CD4-positive, alpha-beta memory T cell (primary cell): ENCODE data around the gene HDAC9. TPM values are rescaled to one million over a fixed set of nuclear protein-coding genes. Genes with fewer than 3 reads are reported as not detected.

Experiments used
- CTCF ChIA-PET: fragments of 350-600 bp; sonication (Branson Sonifier 250); formaldehyde crosslinking; loops from one replicate; lab custom pipeline; 2021; ENCODE audit warnings: inconsistent platforms; ENCODE audit not compliant: partially characterized antibody; lab: Charles Lee
- POLR2A ChIA-PET: fragments of 350-600 bp; sonication (Branson Sonifier 250); formaldehyde crosslinking; loops from one replicate; lab custom pipeline; 2021; ENCODE audit not compliant: partially characterized antibody; lab: Charles Lee
- DNase-seq, 5 donors: peaks; one replicate each; pipeline versions ENCODE4 v3.0.0 to v3.0.0-alpha.2; 2020 to 2022; ENCODE audit warnings: mixed read lengths in 1 of 5
- H3K27ac ChIP-seq: one replicate; pipeline ENCODE4 v1.7.0; 2013; ENCODE audit warnings: low read depth, low read length
- H3K27me3 ChIP-seq: 2 replicates; pipeline ENCODE4 v1.7.0; 2013; ENCODE audit warnings: mild to moderate bottlenecking, low read length, moderate library complexity; ENCODE audit not compliant: insufficient read depth
- H3K36me3 ChIP-seq: 2 replicates; pipeline ENCODE4 v1.7.0; 2013; ENCODE audit warnings: mild to moderate bottlenecking, low read length, moderate library complexity; ENCODE audit not compliant: insufficient read depth
- H3K4me1 ChIP-seq: 2 replicates; pipeline ENCODE4 v1.7.0; 2013; ENCODE audit warnings: mild to moderate bottlenecking, low read length, moderate library complexity; ENCODE audit not compliant: insufficient read depth
- H3K4me3 ChIP-seq, 2 donors: one replicate each; pipeline ENCODE4 v1.7.0; 2013; ENCODE audit warnings: low read length in 2 of 2, mild to moderate bottlenecking in 1 of 2
- H3K9me3 ChIP-seq, 2 donors: one replicate each; pipeline ENCODE4 v1.7.0; 2013; ENCODE audit warnings: low read length in 2 of 2, control low read depth in 1 of 2; ENCODE audit not compliant: control insufficient read depth in 1 of 2
- H3K27ac Mint-ChIP-seq, 7 donors: one replicate each; pipeline ENCODE4 v1.8.0; 2020 to 2021; ENCODE audit warnings: mixed read lengths in 7 of 7, mild to moderate bottlenecking in 6 of 7, inconsistent platforms in 3 of 7, moderate library complexity in 3 of 7
- H3K27me3 Mint-ChIP-seq, 2 donors: one replicate each; pipeline ENCODE4 v1.8.0; 2020 to 2021; ENCODE audit warnings: mixed read lengths in 2 of 2
- H3K36me3 Mint-ChIP-seq, 2 donors: one replicate each; pipeline ENCODE4 v1.8.0; 2020 to 2021; ENCODE audit warnings: mixed read lengths in 2 of 2, inconsistent platforms in 1 of 2, mild to moderate bottlenecking in 1 of 2
- H3K4me1 Mint-ChIP-seq, 4 donors: one replicate each; pipeline ENCODE4 v1.8.0; 2020 to 2021; ENCODE audit warnings: mixed read lengths in 4 of 4, mild to moderate bottlenecking in 1 of 4
- H3K4me3 Mint-ChIP-seq, 8 donors: one replicate each; pipeline ENCODE4 v1.8.0; 2020 to 2021; ENCODE audit warnings: mixed read lengths in 8 of 8, mild to moderate bottlenecking in 7 of 8, moderate library complexity in 6 of 8, inconsistent platforms in 3 of 8
- H3K9me3 Mint-ChIP-seq, 8 donors: one replicate each; pipeline ENCODE4 v1.8.0; 2020 to 2021; ENCODE audit warnings: mixed read lengths in 8 of 8, mild to moderate bottlenecking in 5 of 8, inconsistent platforms in 3 of 8, moderate library complexity in 1 of 8
- intact Hi-C: fragments of 100-400 bp; cut with micrococcal nuclease; formaldehyde crosslinking; loops from one replicate; pipeline ENCODE4 v1.15.1; 2023
- polyA plus RNA-seq, 2 donors: library from polyadenylated mRNA; unstranded; fragments of 300-500 nt; fragmentation: Illumina TruSeq; gene quantifications; one replicate each; pipeline ENCODE4 v1.2.3, GENCODE V29; 2021
- total RNA-seq, 2 experiments: library from RNA; stranded (reverse); gene quantifications; one replicate each; pipeline ENCODE4 v1.2.3, GENCODE V29; 2021

HDAC9 gene
- total and polyA plus RNA-seq, 4 experiments from 2014 or later = 0.36 to 0.73 (median 0.39) TPM; not detected in 1

GRCh38 chr7:19000410-19000809, 504.9 kb downstream of the HDAC9 start:
- peaks cover 0 to 3% (median 0%) of the 10 kb centered on the region in 8 donors for H3K9me3 Mint-ChIP-seq
- intact Hi-C loops = no loop called here
- H3K27ac Mint-ChIP-seq = no peak overlapping the region
- Histone ChIP-seq H3K4me1 (no peaks in the 10 kb centered on the region), H3K36me3 (no peaks in the 10 kb centered on the region), H3K27ac (no peak overlapping the region), H3K4me3 (no peak overlapping the region), H3K9me3 (no peaks in the 10 kb centered on the region), H3K27me3 (no peaks in the 10 kb centered on the region)
- no peaks in the 10 kb centered on the region for H3K36me3 Mint-ChIP-seq
- no peaks in the 10 kb centered on the region for H3K27me3 Mint-ChIP-seq
- CTCF ChIA-PET = no interaction called here
- no peak for DNase-seq
- H3K4me1 Mint-ChIP-seq = no peaks in the 10 kb centered on the region
- POLR2A ChIA-PET = no interaction called here
- H3K4me3 Mint-ChIP-seq = no peak overlapping the region

GRCh38 chr7:19001854-19002253, 506.3 kb downstream of the HDAC9 start:
- no peaks in the 10 kb centered on the region for H3K9me3 ChIP-seq
- H3K27ac Mint-ChIP-seq = no peak overlapping the region
- ChIA-PET POLR2A (no interaction called here), CTCF (interaction anchor here (0.7 kb wide), 1 partner anchor 11 kb away, joined by 3 read pairs; no protein-coding TSS in a partner anchor)
- no peak overlapping the region for H3K4me3 Mint-ChIP-seq
- no peaks in the 10 kb centered on the region for H3K27me3 ChIP-seq
- no peak overlapping the region for H3K27ac ChIP-seq
- peaks cover 0 to 1% (median 0%) of the 10 kb centered on the region in 8 donors for H3K9me3 Mint-ChIP-seq
- H3K4me3 ChIP-seq = no peak overlapping the region
- H3K4me1 ChIP-seq = no peaks in the 10 kb centered on the region
- no peak for DNase-seq
- H3K4me1 Mint-ChIP-seq = no peaks in the 10 kb centered on the region
- H3K36me3 Mint-ChIP-seq = no peaks in the 10 kb centered on the region
- no peaks in the 10 kb centered on the region for H3K27me3 Mint-ChIP-seq
- no peaks in the 10 kb centered on the region for H3K36me3 ChIP-seq
- intact Hi-C loops = no loop called here

- no peaks in the 10 kb centered on the region for H3K27me3 Mint-ChIP-seq
- no peak overlapping the region for H3K4me3 ChIP-seq
These were observed 513.8 kb downstream of the HDAC9 start for GRCh38 chr7:19009241-19009935.

GRCh38 chr7:19009936-19010280, 514.4 kb downstream of the HDAC9 start:
- Histone ChIP-seq H3K27ac (no peak overlapping the region), H3K9me3 (no peaks in the 10 kb centered on the region), H3K36me3 (no peaks in the 10 kb centered on the region), H3K4me3 (no peak overlapping the region), H3K27me3 (no peaks in the 10 kb centered on the region), H3K4me1 (no peaks in the 10 kb centered on the region)
- no peak overlapping the region for H3K4me3 Mint-ChIP-seq
- POLR2A ChIA-PET = no interaction called here
- no peaks in the 10 kb centered on the region for H3K4me1 Mint-ChIP-seq
- intact Hi-C loops = no loop called here
- no peaks in the 10 kb centered on the region for H3K36me3 Mint-ChIP-seq
- DNase-seq = no peak
- H3K27ac Mint-ChIP-seq = no peak overlapping the region
- peaks cover 0 to 7% (median 4%) of the 10 kb centered on the region in 8 donors for H3K9me3 Mint-ChIP-seq
- H3K27me3 Mint-ChIP-seq = no peaks in the 10 kb centered on the region
- CTCF ChIA-PET = no interaction called here

More at GRCh38 chr7:19009241-19009935, 513.8 kb downstream of the HDAC9 start:
- Mint-ChIP-seq H3K4me1 (no peaks in the 10 kb centered on the region), H3K36me3 (no peaks in the 10 kb centered on the region), H3K9me3 (peaks cover 0 to 7% (median 2%) of the 10 kb centered on the region in 8 donors), H3K27ac (no peak overlapping the region), H3K4me3 (no peak overlapping the region)
- Histone ChIP-seq H3K36me3 (no peaks in the 10 kb centered on the region), H3K27me3 (no peaks in the 10 kb centered on the region), H3K27ac (no peak overlapping the region), H3K4me1 (no peaks in the 10 kb centered on the region), H3K9me3 (no peaks in the 10 kb centered on the region)
- DNase-seq = no peak
- ChIA-PET CTCF (no interaction called here), POLR2A (no interaction called here)
- intact Hi-C loops = no loop called here

GRCh38 chr7:19011212-19011611, 515.7 kb downstream of the HDAC9 start:
- intact Hi-C loops = no loop called here
- Histone ChIP-seq H3K27me3 (no peaks in the 10 kb centered on the region), H3K36me3 (no peaks in the 10 kb centered on the region), H3K9me3 (no peaks in the 10 kb centered on the region), H3K27ac (no peak overlapping the region), H3K4me3 (no peak overlapping the region), H3K4me1 (no peaks in the 10 kb centered on the region)
- POLR2A ChIA-PET = no interaction called here
- Mint-ChIP-seq H3K27ac (no peak overlapping the region), H3K9me3 (peaks cover 0 to 12% (median 8%) of the 10 kb centered on the region in 8 donors), H3K4me3 (no peak overlapping the region), H3K27me3 (no peaks in the 10 kb centered on the region), H3K36me3 (no peaks in the 10 kb centered on the region), H3K4me1 (no peaks in the 10 kb centered on the region)
- no peak for DNase-seq
- CTCF ChIA-PET = no interaction called here

GRCh38 chr7:19015098-19015497, 519.5 kb downstream of the HDAC9 start:
- H3K27me3 Mint-ChIP-seq = no peaks in the 10 kb centered on the region
- H3K9me3 Mint-ChIP-seq = peaks cover 0 to 21% (median 12%) of the 10 kb centered on the region in 8 donors
- no peak overlapping the region for H3K27ac ChIP-seq
- no peaks in the 10 kb centered on the region for H3K9me3 ChIP-seq
- H3K4me3 ChIP-seq = no peak overlapping the region
- H3K27me3 ChIP-seq = no peaks in the 10 kb centered on the region
- intact Hi-C loops = no loop called here
- no peaks in the 10 kb centered on the region for H3K4me1 ChIP-seq
- DNase-seq = no peak
- ChIA-PET CTCF (no interaction called here), POLR2A (no interaction called here)
- H3K36me3 ChIP-seq = no peaks in the 10 kb centered on the region
- no peaks in the 10 kb centered on the region for H3K4me1 Mint-ChIP-seq
- no peak overlapping the region for H3K4me3 Mint-ChIP-seq
- H3K27ac Mint-ChIP-seq = no peak overlapping the region
- no peaks in the 10 kb centered on the region for H3K36me3 Mint-ChIP-seq

GRCh38 chr7:19016140-19016539, 520.6 kb downstream of the HDAC9 start:
- Mint-ChIP-seq H3K9me3 (peaks cover 0 to 21% (median 11%) of the 10 kb centered on the region in 8 donors), H3K27ac (no peak overlapping the region), H3K27me3 (no peaks in the 10 kb centered on the region), H3K4me3 (no peak overlapping the region), H3K4me1 (no peaks in the 10 kb centered on the region), H3K36me3 (no peaks in the 10 kb centered on the region)
- H3K9me3 ChIP-seq = no peaks in the 10 kb centered on the region
- H3K36me3 ChIP-seq = no peaks in the 10 kb centered on the region
- H3K4me3 ChIP-seq = no peak overlapping the region
- intact Hi-C loops = no loop called here
- no peaks in the 10 kb centered on the region for H3K27me3 ChIP-seq
- H3K27ac ChIP-seq = no peak overlapping the region
- H3K4me1 ChIP-seq = no peaks in the 10 kb centered on the region
- CTCF ChIA-PET = no interaction called here
- POLR2A ChIA-PET = no interaction called here
- no peak for DNase-seq
